Bone marrow (tissue), 2 donors: Measurements from ENCODE around the gene PLXDC1.
"Not testable (repeated sequence)": the region's sequence is repeated elsewhere in the genome, so short reads cannot be mapped to it uniquely, and the experiment has no call there.

ENCODE experiments used
- DNase-seq, 2 donors: peaks; one replicate each; lab custom pipeline; 2025; lab: John Stamatoyannopoulos, UW

The PLXDC1 gene

GRCh38 chr17:39062846-39063680 is 88.4 kb downstream of the PLXDC1 start:
- DNase-seq, result no peak

DNA sequence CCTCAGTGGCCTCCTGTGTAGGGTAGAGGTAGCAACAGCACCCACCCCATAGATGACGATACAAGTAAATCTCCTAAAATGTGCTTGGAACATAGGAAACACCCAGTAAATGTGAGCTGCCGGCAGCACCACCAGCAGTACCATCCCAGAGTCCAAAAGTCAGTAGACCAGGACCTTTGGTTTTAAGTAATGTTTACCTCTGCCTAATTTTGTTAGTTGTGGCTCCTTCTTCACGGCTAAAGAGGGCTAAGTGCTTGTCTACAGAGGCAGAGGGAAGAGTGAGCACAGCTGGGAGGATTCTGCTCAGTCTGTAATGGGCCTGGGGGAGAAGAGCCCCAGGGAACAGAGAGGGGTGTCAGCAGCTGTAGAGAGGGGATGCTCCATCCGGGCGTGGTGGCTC is 92.9 kb downstream of the PLXDC1 start:
- no peak for DNase-seq

DNA sequence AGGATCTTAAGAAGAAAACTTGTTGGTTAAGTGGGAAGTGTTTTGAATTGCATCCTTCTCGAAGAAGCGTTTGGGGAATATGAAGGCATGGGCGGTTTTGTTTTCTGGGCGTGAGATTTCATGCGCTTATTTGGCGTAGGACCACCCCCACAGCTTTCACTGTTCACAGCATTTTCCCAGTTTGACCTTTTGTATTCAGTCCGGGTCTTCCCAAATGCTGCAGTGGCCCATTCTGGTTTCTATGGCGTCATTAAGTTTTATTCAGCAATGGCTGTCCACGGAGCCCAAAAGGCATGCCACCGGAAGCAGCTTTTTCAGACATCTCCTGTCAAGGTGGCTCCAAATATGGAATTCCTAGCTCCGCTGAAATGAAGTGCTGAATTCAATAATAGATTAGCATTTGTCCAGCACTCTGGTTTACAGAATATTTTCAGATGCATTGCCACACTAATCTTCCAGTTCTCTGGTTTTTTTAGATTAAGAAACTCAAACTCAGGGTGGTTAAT is 93.7 kb downstream of the PLXDC1 start:
- no peak for DNase-seq

DNA sequence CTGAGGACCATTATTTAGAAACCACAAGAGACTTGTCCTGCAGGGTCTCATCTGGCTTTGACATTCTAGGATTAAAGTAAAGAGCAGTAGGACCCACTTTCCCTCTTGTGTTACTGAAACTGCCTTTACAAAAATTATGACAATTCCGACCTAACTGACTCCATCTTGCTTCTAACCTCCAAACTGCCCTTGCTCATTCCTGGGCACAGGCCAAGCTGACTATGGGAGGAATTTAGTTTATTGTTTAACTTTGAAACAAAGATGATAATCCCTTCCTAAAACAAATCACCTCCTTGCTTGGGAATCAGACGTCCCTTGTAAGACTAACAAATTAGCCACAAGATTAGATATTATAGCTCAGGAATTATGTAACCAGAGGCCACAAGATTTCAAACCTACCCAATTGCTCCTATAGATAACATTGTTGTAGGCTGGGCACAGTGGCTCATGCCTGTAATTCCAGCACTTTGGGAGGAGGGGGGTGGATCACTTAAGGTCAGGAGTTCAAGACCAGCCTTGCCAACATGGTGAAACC is 97.3 kb downstream of the PLXDC1 start:
- DNase-seq, result no peak

- not testable (repeated sequence) for DNase-seq
These were observed 99.0 kb downstream of the PLXDC1 start for GRCh38 chr17:39052423-39052822.

DNA sequence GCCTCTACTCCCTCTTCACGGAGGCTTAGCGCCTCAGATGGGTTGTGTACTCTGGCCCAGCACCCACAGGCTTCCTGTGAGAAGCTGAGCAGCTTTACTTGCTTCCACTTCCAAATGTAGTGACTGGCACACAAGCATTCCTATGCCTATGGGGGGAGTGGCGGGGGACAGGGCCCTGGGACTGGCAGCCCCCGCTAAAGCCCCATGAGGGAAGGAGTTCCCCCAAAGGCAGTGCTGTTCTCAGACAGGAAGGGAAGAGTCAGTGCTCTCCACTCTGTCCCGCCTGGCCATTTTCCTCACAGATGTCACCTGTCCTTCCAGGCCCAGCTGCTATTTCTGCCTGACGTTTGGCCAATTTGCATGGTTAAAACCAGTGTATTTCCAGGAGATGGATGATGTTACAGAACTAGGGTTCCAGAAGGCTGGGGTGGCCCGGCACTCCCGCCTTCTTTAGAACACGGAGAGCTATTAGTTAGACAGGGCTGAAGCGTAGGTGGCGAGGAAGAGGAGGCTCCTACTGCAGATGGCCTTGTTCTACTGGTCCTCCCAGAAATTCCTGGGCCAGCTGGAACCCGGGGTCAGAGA is 100.3 kb downstream of the PLXDC1 start:
- no peak for DNase-seq

DNA sequence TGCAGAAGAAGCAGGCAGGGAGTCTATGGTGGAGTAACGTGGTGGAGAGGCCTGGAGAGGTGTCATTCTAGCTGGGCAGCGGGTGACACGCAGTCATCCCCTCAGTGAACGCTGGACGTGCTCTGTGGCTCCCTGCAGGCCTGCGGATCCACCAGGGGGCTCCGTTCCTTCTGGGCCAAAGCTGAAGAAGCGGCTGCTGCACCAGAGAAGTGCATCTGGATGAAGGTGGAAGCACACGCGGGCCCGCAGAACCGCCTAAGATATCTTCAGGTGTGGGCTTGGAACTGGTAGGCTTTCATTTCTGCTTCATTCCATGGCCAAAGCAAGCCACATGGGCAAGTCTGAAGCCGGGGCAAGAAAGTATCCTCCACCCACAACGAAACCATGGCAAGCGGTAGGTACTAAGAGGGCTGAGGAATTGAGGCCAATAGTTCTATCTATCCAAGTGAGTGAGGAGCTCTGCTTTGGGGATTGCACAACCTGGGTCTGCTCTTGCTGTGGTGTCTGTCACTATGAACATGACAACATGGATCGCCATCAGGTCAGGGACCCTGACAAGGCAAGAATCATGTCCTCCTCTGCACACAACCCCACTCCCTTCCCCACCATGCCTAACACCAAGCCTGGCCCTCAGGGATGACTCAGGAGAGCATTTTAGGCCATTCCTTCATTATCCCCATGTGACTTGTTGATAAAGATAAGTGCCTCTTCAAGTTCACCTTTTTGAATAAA is 105.3 kb downstream of the PLXDC1 start:
- no peak for DNase-seq

GRCh38 chr17:39036009-39036408 is 115.4 kb downstream of the PLXDC1 start:
- no peak for DNase-seq

- not testable (repeated sequence) for DNase-seq
These were observed 115.9 kb downstream of the PLXDC1 start for GRCh38 chr17:39035578-39035977.

DNA sequence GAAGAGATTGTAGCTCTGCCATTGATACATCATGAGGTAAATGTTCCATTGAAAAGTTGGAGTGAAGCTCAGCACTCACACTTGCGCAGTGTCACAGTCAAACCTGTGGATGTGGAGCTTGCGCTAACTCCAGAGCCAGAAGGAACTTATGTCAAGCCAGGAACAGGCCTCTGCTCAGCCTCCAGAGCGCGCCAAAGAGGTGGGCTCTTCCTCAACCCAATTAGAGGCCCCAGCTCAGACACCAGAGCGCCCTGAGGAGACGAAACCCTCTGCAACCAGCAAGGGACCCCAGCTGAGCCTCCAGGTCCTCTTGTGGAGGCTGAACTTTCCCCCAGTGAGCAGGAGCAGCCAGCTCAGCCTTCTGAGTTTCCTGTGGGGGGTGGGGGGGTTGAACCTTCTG is 122.7 kb downstream of the PLXDC1 start:
- DNase-seq, result no peak

DNA sequence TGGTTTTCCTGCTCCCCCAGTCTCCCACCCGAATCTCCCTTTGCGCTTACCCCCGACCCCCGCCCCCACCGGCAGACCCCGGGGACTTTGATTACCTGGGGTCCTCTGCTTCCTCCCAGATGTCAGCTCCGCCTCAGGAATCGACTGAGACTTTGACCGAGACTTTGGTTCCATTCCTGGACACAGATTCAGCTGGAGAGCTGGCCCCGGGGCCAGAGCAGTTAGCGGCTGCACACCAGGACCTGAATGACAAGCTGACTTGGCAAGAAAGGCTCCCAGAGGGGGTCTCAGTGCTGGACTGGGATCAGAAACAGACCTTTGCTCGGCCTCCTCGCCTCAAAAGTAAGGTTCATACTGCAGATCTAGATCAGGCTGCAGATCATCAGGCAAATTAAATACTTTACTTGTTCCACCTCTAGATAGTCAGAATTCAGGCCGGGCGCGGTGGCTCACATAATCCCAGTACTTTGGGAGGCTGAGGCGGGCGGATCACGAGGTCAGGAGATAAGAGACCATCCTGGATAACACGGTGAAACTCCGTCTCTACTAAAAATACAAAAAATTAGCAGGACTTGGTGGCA is 123.9 kb downstream of the PLXDC1 start:
- no peak for DNase-seq

DNA sequence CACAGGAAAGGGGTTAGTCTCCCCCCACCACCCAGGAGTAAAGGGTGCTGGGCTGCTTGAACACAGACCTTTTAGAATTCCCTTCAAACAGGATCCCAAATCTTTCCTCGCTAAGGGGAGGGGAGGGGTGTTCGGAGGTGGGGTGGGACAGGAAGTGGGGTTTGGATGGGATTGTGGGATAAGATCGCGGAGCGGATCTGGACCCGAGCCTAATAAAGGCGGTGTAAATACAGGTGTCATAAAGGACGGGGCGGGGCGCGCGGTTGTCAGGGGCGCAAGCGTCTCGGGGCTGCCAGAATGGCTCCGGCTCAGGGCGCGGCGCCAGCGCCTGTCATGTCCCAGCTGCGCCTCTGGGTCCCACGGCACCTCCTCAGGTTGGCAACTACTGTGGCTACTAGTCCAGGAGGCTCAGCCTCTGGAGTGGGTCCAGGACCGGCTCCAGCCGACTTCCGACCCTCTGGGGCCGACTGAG is 124.4 kb downstream of the PLXDC1 start:
- DNase-seq, result no peak

- DNase-seq, result not testable (repeated sequence)
These were observed 125.1 kb downstream of the PLXDC1 start for GRCh38 chr17:39026346-39026745.

- no peak for DNase-seq
These were observed 128.5 kb downstream of the PLXDC1 start for GRCh38 chr17:39022924-39023323.

- DNase-seq, result not testable (repeated sequence)
These were observed 131.4 kb downstream of the PLXDC1 start for GRCh38 chr17:39020037-39020436.

GRCh38 chr17:39018267-39019134 is 132.9 kb downstream of the PLXDC1 start:
- no peak for DNase-seq

DNA sequence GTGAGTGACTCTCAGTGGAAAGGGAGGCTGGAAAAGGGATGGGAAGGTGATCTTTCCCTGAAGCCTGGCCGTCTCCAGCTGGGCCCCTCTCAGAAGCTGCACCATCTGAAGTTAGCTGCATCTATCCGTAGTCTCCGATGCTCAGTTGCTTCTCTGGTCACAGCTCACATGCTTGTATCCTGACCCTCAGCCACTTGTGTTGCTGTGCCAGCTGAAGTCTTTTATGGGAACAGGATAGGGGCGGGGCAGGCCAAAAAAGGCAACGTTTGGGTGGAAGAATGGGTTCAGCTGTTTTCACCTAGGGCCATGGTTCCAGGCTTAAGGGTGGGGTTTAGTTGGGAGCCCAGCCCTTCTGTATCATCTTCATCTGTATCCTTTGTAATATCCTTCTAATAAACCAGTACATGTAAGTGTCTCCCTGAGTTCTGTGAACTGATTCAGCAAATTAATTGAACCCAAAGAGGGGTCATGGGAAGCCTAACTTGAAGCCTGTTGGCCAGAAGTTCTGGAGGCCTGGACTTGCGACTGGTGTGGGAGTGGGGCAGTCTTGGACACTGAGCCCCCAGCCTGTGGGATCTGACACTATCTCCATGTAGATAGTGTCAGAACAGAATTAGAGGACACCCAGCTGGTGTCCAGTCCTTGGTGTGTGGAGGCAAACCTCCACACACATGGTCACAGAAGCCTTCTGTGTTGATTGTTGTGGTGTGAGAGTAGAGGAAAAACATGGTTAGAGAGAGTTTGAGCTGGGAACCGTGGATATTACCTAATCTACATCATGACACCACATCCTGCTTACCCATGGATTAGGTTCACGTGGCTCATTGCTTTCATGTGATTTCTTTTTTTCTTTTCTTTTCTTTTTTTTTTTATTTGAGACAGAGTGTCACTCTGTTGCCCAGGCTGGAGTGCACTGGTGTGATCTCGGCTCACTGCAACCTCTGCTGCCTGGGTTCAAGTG is 135.0 kb downstream of the PLXDC1 start:
- DNase-seq, result no peak

GRCh38 chr17:39015546-39015935 is 135.9 kb downstream of the PLXDC1 start:
- DNase-seq, result no peak

DNA sequence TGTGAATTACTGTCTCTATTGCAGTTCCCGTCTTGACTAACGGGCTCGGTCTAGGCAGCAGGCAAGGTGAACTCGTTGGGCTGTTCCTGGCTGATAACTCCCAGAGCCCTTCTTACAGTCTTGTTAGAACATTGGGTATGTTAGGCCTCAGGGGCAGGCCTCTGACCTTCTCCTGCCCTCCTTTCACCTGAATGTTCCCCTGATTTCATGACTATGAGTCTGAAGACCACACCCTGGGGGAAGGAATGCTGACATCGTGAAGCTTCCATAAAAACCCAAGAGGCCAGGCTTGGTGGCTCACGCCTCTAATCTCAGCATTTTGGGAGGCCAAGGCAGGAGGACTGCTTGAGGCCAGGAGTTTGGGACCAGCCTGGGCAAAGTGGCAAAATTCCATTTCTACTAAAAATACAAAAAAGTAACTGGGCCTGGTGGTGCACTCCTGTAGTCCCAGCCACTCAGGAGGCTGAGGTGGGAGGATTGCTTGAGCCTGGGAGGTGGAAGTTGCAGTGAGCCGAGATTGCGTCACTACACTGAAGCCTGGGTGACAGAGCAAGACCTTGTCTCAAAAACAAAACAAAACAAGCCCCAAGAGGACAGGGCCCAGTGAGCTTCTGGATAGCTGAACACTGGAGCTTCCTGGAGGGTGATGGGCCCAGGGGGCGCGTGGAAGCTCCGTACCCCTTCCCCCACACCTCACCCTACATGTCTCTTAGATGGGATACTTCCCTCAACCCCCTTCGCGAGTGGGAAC is 136.5 kb downstream of the PLXDC1 start:
- DNase-seq, result no peak
